Femur (tissue), 1 donor: Measurements from ENCODE around the gene TMED7.
A peak's percentile ranks its signal among the peaks of the same experiment; 100 is the strongest.
"Not testable (repeated sequence)": the region's sequence is repeated elsewhere in the genome, so short reads cannot be mapped to it uniquely, and the experiment has no call there.

Source experiments
- DNase-seq: peaks from one replicate; pipeline ENCODE4 v3.0.0-alpha.2; 2017

TMED7 gene

DNA sequence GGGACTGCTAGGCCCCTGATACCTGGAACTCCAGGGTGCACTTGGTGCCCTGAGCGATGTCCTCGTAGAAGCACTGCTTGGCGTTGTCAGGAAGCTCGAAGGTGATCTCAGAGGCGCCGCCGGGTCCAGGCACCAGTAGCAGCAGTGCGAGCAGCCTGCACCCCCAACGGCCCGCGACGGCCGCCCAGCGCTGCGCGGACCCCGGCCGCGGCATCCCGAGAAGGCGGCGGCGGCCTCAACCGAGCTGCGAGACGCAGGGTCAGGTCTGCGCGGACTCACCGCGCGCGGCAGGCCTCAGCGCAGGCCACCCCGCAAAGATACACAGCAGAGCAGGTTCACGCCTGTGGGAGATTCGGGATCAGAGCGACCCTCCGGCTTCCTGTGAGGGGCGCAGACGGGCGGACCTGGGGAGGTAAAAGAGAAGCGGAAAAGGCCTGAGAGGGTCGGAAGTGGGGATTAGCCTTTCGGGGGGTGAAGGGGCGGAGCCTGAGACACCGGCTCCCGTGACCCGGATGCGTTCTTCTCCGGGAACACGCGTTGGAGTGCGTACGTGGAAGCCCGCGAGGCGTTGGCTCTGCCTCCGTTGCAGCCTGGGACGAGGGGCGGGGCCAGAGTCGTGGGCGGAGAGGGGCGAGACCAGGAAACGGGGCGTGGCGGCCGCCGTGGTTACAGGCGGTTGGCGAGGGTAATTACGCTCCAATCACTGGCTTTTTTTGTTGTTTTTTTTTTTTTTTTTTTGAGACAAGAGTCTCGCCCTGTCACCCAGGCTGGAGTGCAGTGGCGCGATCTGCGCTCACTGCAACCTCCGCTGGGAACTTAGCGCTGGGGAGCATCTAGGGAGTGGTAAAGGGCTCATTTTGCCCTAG, at the start of gene TMED7:
Gene TMED7 (minus strand): TSS at position 458 of the 866 bp plus-strand sequence. CDS start 244 bp downstream, at position 214.
- DNase-seq: peak; percentile 100

DNA sequence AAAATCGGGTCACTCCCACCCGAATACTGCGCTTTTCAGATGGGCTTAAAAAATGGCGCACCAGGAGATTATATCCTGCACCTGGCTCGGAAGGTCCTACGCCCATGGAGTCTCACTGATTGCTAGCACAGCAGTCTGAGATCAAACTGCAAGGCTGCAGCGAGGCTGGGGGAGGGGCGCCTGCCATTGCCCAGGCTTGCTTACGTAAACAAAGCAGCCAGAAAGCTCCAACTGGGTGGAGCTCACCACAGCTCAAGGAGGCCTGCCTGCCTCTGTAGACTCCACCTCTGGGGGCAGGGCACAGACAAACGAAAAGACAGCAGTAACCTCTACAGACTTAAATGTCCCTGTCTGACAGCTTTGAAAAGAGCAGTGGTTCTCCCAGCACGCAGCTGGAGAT, 48.9 kb upstream of the TMED7 start:
- DNase-seq: not testable (repeated sequence)

DNA sequence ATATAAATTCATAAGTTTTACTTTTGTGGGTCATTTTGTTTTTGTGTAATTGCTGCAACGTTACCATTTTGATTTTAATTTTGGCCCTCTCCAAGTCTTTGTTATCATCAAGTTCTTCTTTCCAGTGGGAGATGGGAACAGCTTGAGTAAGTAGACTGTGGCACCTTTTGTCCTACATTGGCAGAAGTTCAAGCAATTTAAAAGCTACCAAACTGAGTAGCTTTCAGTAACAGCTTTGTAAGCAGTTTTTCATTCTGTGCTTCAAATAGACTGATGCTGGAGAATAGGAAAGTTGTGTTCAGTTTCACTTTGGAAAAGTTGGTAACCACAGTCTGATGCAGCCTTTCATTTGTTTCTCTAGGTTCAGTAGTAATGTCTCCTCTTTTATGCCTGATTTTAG, 47.8 kb upstream of the TMED7 start:
- no peak for DNase-seq

DNA sequence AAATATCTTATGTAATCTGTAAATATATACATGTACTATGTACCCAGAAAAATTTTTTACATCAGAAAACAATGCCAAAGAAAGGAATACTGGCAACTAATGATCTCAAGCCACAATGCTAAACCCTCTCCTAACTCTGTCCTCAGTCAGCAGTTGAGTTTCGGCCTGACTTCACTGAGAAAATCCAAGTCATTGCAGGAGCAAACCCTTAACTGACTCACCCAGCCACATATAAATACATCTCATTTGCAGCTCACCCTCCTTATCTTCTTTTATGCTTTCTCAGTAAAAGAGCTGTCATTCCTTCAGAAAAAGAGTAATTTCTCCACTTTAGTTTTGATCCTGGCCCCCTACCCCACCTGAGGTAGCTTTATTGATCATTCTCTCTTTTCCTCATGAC, 46.1 kb upstream of the TMED7 start:
- no peak for DNase-seq

DNA sequence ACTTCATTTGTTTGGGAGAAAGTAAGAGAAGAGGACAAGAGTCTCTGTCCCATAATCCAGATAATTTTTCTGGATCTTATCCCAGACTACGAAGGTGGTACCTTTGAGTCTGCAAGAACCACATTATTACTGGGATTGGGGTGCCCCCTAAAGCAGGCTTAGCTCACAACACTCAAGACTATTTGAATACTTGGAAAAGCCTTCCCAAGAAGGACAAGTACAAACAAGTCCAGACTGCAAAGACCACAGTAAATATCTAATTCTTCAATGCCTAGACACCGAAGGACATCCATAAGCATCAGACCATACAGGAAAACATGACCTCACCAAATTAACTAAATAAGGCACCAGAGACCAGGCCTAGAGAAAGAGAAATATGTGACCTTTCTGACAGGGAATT, 40.2 kb upstream of the TMED7 start:
- no peak for DNase-seq

DNA sequence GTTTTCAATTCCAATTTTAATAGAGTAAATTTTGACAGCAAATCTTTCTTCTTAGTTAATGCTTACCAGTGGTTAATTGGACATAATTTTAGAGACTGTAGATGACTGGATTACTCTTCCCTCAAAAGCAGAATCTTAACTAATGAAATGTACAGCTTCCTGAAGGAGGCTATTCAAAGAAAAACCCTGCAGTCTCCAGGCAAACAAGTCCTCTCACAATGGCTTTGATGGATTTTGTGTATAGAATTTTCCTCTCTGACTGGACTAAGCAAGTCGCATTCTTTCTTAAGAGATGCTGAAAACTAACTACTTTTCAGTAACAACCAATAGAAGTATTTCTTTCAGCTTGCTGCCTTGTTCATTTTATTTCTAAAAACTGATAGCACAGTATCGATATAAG, 35.7 kb upstream of the TMED7 start:
- DNase-seq: no peak

DNA sequence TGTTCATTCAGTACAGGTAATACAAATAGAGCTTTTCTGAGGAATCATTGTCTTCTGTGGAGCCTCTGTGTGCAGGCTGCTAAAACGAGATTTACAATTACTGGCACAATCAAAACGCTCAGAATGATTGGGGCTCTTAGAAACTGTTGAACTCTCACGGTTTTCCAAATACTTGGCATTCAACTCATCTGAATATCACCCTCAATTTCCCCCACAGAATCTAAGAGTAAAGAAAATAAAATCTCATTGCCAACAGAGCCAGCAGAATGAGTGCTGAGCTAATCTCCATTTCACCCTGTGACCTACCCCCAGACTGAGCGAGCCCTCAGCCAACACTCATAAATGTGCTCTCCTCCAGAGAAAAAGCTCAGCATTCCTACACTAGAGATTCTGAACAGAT, 35.3 kb upstream of the TMED7 start:
- DNase-seq: peak; percentile 47

DNA sequence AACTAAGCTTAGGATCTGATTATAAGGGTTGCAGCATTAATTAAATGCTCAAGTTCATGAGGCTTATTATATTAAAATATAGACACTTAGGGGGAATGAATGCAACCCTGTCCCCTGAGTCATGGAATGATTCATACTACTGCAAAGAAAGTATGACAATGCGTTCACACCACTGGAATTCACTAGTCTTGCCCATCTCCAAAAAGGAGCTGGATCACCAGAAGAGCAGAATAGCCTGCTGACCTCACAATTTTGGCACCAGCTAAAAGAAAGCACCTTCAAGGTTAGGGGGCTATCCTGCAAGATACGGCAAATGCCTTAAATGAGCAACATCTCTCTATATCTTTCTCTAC, 32.0 kb upstream of the TMED7 start:
- DNase-seq: no peak

DNA sequence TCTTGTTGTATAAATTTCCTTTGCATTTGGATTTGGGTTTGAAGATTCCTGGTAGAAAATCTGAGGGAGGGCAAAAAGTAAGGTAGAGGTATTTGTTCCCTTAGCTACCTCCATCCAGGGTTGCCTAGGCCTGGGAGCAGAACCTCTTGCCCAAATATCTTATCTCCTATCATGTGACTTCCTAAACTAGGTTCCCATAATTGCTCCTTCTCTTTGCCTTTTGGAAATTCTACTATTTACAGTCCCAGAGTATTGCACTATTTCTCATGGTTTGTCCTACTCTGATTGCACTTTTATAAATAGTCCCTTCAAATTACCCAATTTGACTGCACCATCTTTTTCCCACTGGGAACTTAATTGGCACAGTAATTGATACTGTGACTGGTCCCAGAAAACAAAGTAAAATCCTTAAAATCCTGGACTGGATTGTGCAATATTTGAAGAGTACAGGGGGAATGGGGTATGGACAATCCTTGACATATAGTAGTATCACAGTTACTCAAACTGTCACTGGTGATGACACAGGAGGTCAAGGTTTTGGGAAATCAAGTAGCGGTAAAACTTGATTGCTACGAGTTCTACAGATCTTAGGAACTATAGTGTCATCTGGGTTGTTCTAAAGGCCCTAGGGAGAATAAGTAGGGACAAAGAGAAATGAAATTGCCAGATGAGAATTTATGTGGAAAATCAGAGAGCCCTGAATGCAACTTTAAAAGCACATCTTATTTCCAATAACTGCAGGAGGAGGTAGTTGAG, 31.5 kb upstream of the TMED7 start:
- no peak for DNase-seq

DNA sequence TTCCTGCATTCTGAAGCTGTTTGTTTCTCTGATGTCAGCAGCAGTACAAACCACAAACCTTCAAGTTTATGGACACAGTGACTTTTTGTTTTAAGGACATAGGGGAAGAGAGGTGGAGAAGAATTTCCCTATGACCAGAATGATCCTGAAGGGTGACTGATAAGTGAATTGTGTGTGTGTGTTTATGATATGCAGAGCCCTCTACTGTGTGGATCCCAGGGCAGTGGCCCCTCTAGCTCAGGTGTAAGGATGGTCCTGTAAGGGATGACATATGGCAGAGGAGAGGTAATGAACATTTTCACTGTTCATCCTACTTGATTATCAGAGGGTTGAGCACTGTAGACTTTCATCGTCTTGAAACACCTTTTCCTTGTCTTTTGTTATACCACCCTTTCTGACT, 30.6 kb upstream of the TMED7 start:
- no peak for DNase-seq

DNA sequence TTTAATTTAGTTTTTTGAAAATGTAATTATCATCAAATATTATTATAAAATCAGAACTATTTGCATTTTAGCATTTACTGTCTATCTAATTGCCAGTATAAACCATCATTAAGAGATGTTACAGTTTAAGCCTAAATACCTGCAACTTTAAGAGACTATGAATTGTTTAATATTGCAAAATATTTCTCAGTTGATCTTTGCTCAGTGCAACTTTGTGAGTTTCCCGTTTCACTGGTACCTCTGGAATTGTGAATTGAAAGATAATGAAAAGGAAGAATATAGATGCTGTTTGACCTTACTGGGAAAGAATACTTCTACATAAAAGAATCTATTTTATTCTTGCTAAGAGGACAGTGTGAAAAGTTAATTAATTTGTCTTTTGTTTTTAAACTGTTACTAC, 30.2 kb upstream of the TMED7 start:
- no peak for DNase-seq

DNA sequence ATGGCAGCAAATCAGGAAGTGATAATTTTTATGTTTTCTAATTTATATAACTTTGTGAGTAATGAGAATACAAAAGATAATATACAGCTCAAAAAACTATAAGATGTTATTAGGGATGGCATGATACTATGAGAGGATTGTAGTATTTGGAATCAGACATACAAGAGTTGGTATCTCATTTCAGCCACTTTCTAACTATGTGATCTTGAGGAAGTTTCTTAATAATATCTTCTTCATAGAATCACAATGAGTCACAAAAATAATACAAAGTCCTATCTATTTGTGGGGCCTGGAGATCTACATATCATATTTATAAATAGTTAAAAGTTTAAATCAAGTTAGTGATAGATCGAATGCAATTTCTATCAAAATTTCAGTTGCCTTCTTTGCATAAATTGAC, 23.7 kb upstream of the TMED7 start:
- DNase-seq: no peak

DNA sequence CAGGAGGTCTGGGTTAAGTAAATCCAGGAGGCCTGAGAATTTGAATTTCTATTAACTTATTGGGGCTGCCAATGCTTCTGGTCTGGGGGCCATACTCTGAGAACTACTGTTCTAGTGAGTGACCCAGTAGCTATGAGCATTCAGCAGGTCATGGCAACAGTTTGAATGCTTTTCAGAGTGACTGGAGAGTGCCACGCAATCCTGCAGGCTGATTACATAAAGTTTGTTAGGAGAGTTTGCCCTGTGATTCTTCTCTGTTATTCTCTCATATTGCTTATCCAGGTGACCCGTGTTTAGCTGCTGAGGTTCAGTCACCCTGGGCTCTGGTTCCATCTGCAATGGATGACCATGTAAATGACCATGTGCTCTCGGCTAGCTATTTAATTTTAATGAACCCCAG, 22.2 kb upstream of the TMED7 start:
- DNase-seq: no peak

DNA sequence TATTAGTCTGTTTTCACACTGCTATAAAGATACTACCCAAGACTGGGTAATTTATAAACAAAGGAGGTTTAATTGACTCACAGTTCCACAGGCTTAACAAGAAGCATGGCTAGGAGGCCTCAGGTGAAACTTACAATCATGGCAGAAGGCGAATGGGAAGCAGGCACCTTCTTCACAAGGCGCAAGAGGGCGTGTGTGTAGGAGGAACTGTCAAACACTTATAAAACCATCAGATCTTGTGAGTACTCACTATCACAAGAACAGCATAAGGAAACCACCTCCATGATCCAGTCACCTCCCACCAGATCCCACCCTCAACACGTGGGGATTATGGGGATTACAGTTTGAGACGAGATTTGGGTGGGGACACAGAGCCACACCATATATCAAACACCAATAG, 19.6 kb upstream of the TMED7 start:
- DNase-seq: not testable (repeated sequence)

DNA sequence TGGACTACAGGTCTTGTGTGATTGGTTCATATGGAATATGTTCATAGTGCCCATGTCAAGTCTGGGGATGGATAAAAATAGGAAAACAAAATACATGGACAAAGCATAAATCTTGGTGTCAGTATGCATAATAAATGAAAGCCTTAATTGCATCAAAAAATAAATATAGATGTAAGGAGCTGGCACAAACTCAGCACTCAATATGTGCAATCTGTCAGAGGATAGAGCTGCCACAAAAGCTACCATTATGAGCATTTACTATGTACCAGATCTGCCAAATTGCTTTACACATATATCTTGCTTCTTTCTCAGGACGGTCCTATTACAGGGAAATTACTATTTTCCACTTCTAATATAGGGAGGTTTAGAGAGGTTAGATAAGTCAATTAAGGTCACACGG, 18.2 kb upstream of the TMED7 start:
- DNase-seq: no peak

DNA sequence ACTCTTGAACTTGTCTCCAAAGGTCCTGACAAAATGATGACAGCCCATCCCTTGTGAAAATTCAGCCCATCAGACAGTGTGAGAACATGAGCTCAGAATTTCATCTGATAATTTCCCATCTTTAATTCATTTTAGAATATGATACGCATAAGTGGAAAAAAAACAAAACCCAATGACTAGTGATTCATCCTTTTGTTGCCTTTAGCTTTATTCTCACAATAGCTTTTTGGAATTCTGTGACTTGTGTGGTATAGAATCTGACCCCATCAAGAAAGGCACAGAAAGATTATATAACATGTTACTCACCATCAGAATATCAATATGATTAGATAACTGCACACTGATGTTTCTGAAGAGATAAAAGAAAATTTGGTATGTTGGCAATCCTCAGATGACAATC, 16.1 kb upstream of the TMED7 start:
- no peak for DNase-seq

DNA sequence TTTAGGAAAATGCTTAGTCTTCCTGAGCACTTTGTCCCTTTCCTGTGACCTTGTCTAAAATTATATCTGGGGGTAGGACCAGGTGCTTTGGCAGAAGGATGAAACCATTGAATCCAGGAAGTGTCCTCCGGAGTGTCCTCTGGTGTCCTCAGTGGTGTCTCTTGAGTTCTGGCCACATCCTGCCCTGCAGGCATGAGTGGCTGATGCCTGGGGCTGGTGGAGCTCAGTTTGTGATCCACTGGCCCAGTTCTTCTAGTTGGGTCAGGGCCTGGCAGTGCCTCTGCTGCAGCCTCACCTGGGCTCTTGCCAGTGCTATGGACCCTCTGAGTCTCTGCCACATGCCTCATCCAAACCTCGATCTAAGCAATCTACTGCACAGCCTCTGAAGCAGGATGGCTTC, 14.4 kb upstream of the TMED7 start:
- DNase-seq: no peak

DNA sequence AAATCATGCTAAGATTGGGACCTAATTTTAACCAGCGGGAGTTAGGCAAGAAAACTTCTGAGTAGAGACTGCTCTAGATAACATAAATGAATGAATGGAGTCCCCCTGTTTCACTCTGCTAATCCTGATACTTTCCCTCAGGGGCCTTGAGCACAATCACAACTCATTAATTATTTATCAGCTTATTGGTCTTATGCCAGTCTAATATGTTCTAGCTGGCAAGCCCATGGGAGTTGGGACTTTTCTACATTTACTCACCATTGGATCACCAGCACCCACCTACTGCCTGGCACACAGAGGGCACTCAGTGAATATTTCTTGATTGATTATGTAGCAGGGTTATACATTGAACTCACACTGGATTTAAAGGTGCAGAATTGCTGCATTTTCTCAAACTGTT, 13.5 kb upstream of the TMED7 start:
- no peak for DNase-seq

DNA sequence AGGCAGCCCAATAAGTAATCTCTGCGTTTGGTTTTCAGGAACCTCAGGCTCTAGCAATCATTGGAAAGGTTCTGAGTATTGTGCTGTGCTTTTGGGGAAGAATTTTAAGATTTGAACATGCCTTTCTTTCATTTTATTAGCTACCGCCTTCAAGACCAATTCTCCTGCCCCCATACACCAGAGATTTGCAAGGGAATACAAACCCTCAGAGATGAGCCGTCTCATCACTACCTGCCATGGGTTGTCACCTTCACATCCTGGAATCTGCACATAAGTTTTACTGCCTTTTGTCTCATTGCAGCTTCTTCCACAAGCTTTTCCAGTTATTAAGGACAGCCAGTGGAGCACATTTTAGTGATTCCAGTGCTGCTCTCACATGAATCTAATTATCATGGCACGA, 11.7 kb upstream of the TMED7 start:
- no peak for DNase-seq

DNA sequence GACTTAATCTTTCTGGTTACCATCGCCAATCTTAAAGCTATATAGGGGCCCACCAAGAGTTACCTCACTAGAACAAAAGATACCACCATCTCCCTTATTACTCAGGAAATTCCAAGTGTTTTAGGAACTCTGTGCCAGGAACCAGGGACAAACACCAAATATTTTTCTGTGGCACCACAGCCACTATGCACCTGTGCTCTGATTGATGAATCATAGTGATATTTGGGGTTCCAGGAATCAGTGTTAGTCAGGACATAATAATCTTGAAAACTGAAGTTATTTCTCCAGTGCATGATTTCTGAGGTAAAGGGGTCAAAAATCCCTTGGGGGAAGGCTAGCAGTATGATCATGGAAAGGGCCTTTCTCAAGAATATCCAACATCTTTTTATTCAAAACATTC, 10.2 kb upstream of the TMED7 start:
- DNase-seq: no peak

DNA sequence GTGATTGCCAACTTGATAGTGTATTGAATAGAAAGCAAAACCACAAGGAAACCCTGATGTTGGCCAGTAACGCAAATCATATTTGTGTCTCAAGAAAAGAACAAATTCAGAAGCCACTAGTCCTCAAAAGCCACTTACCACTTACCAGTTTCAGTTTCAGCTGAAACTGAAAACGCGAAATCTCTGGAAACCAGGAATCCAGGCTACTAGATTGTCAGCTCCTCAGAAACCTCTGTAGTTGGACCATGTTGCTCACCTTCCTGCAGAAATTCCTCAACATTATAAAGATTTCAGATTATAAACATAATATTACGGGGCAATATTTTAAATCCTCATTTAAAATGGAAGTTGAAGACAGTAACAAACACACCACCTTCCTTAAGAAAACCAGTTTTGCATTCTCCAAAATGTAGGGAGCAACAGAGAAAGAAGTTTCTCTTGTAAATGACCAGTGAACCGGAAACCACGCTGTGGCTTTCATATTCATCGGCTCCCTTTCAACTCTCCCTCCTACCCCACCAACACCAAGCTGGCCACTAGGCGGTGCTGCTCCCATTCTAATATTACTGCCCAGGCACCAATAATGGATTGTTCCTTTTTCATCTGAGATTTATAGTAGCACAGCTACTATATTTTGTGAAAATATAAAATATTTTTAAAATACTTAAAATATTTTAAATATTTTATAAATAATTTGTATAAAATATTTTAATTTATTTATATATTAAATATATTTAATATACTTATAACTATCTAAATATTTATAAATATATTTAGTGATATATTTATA, 8.7 kb upstream of the TMED7 start:
- peak; percentile 93 for DNase-seq

DNA sequence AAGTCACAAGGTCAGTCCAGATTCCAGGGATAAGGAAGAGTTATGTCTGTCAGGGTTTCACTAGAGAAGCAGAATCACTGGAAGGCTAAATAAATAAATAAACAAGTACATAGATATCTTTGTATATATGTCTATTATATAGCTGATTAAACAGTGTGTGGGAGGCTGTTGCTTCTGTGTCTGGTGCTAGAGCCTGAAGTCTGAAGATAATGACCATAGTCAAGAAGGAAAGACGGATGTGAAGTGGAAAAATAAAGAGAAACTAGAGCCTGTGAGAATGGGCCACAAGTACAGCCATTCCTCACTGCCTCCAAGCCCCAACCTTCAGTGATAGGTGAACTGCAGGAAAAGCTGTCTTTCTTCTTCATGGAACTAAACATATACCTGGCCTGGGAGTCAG, 4.1 kb upstream of the TMED7 start:
- DNase-seq: no peak

DNA sequence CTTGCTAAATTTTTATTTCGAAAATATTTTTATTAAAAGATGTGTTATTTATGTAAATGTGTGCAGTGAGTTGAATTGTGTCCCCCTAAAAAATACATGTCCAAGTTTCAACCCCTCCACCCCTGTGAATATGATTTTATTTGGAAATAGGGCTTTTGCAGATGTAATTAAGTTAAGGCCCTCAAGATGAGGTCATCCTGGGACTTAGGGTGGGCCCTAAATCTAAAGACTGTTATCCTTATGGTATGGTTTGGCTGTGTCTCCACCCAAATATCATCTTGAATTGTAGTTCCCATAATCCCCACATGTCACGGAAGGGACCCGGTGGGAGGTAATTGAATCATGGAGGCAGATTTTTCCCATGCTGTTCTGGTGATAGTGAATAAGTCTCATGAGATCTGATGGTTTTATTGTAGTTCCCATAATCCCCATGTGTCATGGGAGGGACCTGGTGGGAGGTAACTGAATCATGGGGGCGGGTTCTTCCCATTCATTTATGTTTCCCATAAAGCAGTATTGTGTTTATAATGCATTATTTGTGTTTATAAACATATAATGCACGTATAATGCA, 1.5 kb upstream of the TMED7 start:
- no peak for DNase-seq
